HFF-Myc (cell line): Measurements from ENCODE around the gene SHROOM1.

ENCODE experiments used
- DNase-seq: peaks from one replicate; pipeline ENCODE4 v3.0.0-alpha.2; 2011; ENCODE audit warnings: low read depth; ENCODE audit errors: extremely low read depth
- H3K4me3 ChIP-seq: replicated peaks from 2 replicates; pipeline ENCODE4 v1.5.1; 2011; ENCODE audit warnings: low read depth, mild to moderate bottlenecking, control low read depth, low read length
- TF ChIP-seq, protein P1 (sequence below): IDR thresholded peaks from 2 replicates; pipeline ENCODE4 v1.5.1; 2012; ENCODE audit warnings: mild to moderate bottlenecking, low read depth, low read length, control low read depth; ENCODE audit errors: missing control alignments

SHROOM1 gene

DNA sequence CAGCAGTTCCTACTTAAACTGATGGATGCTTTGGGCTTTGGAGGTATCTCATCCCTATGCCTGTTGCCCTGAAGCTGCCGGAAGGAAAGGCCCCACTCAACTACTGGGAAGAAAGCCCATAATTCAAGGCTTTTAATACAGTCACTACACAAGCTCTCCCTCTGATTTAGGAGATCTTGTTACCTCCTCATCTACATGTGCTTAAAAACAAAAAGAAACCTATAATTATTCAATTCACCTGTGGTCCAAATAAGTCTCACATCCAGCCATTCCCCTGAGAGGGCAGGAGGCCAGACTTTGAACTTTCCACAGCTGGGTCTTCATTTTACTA lies 42.3 kb upstream of the SHROOM1 start:
- TF ChIP-seq, protein P1, sequence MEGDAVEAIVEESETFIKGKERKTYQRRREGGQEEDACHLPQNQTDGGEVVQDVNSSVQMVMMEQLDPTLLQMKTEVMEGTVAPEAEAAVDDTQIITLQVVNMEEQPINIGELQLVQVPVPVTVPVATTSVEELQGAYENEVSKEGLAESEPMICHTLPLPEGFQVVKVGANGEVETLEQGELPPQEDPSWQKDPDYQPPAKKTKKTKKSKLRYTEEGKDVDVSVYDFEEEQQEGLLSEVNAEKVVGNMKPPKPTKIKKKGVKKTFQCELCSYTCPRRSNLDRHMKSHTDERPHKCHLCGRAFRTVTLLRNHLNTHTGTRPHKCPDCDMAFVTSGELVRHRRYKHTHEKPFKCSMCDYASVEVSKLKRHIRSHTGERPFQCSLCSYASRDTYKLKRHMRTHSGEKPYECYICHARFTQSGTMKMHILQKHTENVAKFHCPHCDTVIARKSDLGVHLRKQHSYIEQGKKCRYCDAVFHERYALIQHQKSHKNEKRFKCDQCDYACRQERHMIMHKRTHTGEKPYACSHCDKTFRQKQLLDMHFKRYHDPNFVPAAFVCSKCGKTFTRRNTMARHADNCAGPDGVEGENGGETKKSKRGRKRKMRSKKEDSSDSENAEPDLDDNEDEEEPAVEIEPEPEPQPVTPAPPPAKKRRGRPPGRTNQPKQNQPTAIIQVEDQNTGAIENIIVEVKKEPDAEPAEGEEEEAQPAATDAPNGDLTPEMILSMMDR = no peak
- H3K4me3 ChIP-seq = no peak overlapping the region
- no peak for DNase-seq

DNA sequence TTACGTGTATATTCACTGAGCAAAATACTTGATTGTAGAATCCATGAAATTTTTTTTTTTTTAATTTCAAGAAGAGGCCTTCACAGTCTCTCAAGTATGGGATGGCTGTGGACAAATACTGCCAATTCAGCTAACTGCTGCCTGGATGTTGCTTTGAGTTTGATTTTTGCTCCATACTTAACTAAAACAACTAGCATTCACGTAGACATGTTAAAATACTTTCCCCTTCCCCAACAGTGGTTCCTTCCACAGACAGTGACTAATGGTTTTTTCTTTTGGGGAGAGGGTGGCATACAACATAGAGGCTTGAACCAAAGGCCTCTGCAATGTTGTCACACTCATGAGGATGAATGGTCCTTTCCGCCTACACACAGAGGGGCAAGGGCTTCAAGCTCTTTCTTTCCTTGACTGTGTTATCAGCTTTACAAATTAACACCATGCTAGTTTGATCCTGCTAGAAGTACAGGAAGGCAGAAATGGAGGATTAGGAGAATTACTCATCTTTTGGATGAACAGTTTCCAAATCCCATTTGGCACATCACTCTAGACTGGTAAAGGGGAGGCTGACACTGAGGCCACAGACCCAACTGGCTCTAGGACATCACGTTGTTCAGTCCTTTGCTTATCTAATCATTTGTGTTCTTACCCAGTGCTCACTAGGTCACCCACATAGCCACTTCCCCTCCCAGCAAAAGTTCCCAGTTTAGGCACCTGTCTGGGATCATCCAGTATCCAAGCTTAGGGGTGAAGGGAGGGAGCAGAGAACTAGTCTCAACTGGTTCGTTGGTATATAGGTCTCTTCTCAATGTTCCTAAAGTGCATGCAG lies 41.2 kb upstream of the SHROOM1 start:
- H3K4me3 ChIP-seq = no peak overlapping the region
- no peak for DNase-seq
- TF ChIP-seq, protein P1 = no peak

DNA sequence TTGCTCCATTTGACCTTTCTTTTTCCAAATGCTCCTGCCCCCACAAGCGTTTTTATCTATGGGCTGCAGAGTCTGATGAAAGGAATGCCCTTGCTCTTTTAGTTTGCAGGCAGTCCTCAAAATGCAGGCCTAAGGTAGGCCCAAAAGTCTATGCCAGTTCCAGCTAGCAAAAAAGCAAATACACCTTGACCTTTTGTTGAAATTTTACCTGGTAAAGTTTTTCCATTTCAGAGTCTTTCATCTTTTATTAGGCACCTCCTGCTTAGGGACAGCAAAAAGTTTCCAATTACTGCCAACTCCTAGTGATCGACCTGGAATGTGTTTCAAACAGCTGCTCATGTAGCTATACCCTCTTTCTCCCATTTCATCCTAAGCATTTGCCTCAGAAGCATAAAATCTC lies 40.4 kb upstream of the SHROOM1 start:
- DNase-seq = no peak
- TF ChIP-seq, protein P1 = no peak
- H3K4me3 ChIP-seq = no peak overlapping the region

DNA sequence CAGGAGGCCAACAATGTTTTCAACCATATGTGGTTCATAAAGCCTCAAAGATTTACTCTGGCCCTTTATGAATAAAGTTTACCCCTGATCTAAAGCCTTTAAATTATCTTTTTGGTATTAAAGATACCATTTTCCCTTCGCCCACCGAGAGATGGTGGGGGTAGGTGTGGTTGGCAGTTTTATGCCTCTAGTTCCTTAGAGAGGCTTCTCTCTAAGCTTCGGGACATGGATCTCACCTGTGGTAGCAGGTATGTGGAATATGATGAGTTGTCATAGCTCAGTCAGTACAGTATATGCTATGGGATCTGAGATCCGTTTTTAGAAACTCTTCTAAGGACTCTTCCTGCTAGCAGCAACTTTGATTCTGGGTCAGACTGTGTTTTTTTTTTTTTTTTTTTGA lies 38.3 kb upstream of the SHROOM1 start:
- TF ChIP-seq, protein P1 = no peak
- H3K4me3 ChIP-seq = no peak overlapping the region
- DNase-seq = no peak

DNA sequence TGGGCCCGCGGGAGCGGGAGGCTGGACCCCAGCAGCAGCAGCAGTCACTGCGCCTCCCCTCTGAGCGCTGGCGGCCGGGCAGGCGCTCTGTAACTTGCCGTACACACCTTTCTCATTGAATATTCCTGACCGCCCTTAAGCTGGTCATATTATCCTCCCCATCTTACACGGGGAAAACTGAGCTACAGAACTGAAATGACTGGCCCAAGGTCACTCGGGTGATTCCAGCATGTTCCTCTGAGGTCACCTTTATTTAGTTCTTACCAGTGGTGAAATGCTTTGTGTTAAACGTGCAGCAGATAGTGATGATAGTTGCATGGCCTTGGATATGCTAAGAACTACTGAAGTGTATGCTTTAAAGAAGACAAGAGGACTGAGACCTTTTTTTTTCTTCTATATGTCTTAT lies 36.6 kb upstream of the SHROOM1 start:
- TF ChIP-seq, protein P1 = no peak
- peak overlapping the region; percentile 80 for H3K4me3 ChIP-seq
- DNase-seq = no peak

DNA sequence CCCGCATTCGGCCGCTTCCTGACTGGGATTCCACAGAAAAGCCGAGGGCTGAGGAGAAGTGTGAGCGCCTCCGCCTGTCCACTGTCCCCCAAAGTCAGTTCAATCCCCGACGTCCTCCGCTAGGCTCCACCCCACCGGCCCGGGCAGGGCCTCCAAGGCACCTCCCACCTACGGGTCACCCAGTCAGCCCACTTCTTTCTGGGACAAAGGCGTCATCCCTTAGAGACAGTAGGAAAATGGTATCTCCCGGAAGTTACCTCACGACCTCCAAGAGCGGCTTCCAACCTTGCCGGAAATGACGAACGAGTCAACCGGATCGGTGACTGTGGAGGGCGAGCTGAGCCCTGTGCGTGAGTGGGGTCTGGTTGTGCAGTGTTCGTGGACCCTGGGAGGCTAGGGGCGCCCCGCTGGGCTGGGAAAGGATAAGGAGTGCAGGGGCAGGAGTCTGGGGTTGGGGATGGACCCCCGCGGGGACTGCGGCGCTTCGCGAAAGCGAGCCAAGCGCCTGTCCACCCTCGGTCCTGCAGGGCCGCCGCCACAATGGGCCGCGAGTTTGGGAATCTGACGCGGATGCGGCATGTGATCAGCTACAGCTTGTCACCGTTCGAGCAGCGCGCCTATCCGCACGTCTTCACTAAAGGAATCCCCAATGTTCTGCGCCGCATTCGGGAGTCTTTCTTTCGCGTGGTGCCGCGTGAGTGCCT lies 36.0 kb upstream of the SHROOM1 start, which contains the start of the genes GDF9 and UQCRQ:
TSS of gene GDF9 (minus strand) at position 128 of the 704 bp plus-strand sequence. CDS start 1,936 bp downstream, outside the sequence.
TSS of gene UQCRQ (plus strand) at position 301 of the 704 bp plus-strand sequence. CDS start at position 541, 240 bp downstream.
- H3K4me3 ChIP-seq = peak within 1 kb of the TSS; percentile 80
- peak; percentile 98 for DNase-seq
- TF ChIP-seq, protein P1 = no peak
